Gastrocnemius medialis (tissue), 4 donors: ENCODE data around the gene HIVEP2.

ENCODE experiments used
- POLR2A ChIP-seq, 2 donors: fragments of 450-650 bp; IDR thresholded peaks; one replicate each; pipeline ENCODE4 v1.6.1; 2017; ENCODE audit warnings: antibody characterized with exemption in 2 of 2, mild to moderate bottlenecking in 2 of 2, moderate library complexity in 2 of 2
- TF ChIP-seq, protein P1 (sequence below), 5 experiments: fragments of 450-650 bp in 3 of 5; fragments of 200-600 bp in 2 of 5; sonication (generic) in 2 of 5; IDR thresholded peaks in 4 of 5; conservative IDR thresholded peaks in 1 of 5; 1 replicate in 4 of 5; 2 replicates in 1 of 5; pipeline ENCODE4 v1.5.1; 2016 to 2019; ENCODE audit warnings: antibody characterized with exemption in 5 of 5, mild to moderate bottlenecking in 3 of 5, moderate library complexity in 3 of 5

DNA sequence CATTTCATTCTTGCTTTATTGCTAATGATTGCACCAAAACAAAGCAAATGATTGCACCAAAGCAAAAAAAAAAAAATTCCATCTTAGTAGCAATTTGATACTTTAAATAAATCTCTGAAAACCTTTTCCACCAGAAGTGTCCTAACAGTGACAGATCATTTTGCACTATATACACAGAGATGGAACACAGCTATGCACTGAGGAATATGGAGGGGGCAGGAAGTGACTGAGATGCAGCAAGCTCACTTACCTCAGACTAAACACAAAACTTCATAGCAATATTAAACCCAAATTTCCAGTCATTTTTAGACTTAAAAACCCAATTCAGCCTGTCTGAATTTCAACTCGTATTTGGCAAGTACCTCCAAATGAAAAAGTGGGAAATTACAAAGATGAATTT, 41.2 kb downstream of the HIVEP2 start:
- TF ChIP-seq POLR2A (IDR thresholded peaks at IDR 0.05): no peak
- TF ChIP-seq, protein P1, sequence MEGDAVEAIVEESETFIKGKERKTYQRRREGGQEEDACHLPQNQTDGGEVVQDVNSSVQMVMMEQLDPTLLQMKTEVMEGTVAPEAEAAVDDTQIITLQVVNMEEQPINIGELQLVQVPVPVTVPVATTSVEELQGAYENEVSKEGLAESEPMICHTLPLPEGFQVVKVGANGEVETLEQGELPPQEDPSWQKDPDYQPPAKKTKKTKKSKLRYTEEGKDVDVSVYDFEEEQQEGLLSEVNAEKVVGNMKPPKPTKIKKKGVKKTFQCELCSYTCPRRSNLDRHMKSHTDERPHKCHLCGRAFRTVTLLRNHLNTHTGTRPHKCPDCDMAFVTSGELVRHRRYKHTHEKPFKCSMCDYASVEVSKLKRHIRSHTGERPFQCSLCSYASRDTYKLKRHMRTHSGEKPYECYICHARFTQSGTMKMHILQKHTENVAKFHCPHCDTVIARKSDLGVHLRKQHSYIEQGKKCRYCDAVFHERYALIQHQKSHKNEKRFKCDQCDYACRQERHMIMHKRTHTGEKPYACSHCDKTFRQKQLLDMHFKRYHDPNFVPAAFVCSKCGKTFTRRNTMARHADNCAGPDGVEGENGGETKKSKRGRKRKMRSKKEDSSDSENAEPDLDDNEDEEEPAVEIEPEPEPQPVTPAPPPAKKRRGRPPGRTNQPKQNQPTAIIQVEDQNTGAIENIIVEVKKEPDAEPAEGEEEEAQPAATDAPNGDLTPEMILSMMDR (IDR thresholded peaks at IDR 0.05 in 4 of 5, conservative IDR thresholded peaks at IDR 0.05 in 1 of 5): no peak
